HepG2 (cell line): Measurements from ENCODE around the gene RREB1. TPM values are rescaled to one million over a fixed set of nuclear protein-coding genes. Genes with fewer than 3 reads are reported as not detected.

Experiments used
- ATAC-seq: fragments of 200-7000 bp; cut with Tn5 transposase; 3 replicates; pipeline ENCODE4 v1.9.1; 2020; ENCODE audit warnings: mild to moderate bottlenecking, moderate library complexity
- BruUV-seq: library from RNA; stranded (reverse); fragments of 400-500 nt; replicated peaks from 2 replicates; lab custom pipeline; 2021; lab: Mats Ljungman, UMichigan
- CTCF ChIA-PET: fragments of 300-600 bp; formaldehyde crosslinking; extraction: SDS; loops from one replicate; lab custom pipeline; 2021; ENCODE audit warnings: low total read pairs, inconsistent platforms, low intra/inter-chr PET ratio; lab: Yijun Ruan, JAX
- POLR2A ChIA-PET: fragments of 350-600 bp; sonication (Branson Sonifier 250); formaldehyde crosslinking; loops from one replicate; lab custom pipeline; 2020; ENCODE audit warnings: antibody characterized with exemption, inconsistent platforms; lab: Yijun Ruan, JAX
- DNase-seq: peaks from one replicate; pipeline ENCODE4 v3.0.0-alpha.2; 2015; ENCODE audit warnings: low spot score
- FAIRE-seq: peaks from 3 replicates; lab custom pipeline; 2011; peaks lifted over from hg19 to GRCh38; lab: Jason Lieb, UNC
- H2AFZ ChIP-seq: one replicate; pipeline ENCODE4 v1.6.1; 2011; ENCODE audit warnings: low read length, inconsistent platforms
- H3K27ac ChIP-seq: fragments of 300-600 bp; 3 replicates; pipeline ENCODE4 v1.8.0; 2011; ENCODE audit warnings: mixed run types, mild to moderate bottlenecking, mixed read lengths, low read length, inconsistent platforms; ENCODE audit not compliant: insufficient read depth; ENCODE audit errors: extremely low read length
- H3K27me3 ChIP-seq, 2 experiments: fragments of 200-600 bp in 1 of 2; 2 replicates in 1 of 2; 3 replicates in 1 of 2; pipeline versions ENCODE4 v1.6.0 to v1.8.0; 2011; ENCODE audit warnings: low read length in 2 of 2, mild to moderate bottlenecking in 2 of 2, moderate library complexity in 2 of 2, inconsistent platforms in 1 of 2; ENCODE audit not compliant: insufficient read depth in 2 of 2, control insufficient read depth in 1 of 2
- H3K36me3 ChIP-seq, 2 experiments: fragments of 200-600 bp in 1 of 2; replicated peaks in 1 of 2; 2 replicates in 1 of 2; 3 replicates in 1 of 2; pipeline versions ENCODE4 v1.5.1 to v1.8.0; 2011; ENCODE audit warnings: low read length in 2 of 2, inconsistent platforms in 1 of 2; ENCODE audit not compliant: insufficient read depth in 2 of 2, control insufficient read depth in 1 of 2
- H3K4me1 ChIP-seq: 2 replicates; pipeline ENCODE4 v1.5.1; 2012; ENCODE audit warnings: low read length, inconsistent platforms; ENCODE audit not compliant: insufficient read depth
- H3K4me2 ChIP-seq: 2 replicates; pipeline ENCODE4 v1.6.0; 2011; ENCODE audit warnings: low read depth, low read length, inconsistent platforms
- H3K4me3 ChIP-seq, 3 experiments: fragments of 200-600 bp in 1 of 3; sonication (generic), shearing (Covaris generic) in 1 of 3; replicated peaks in 1 of 3; 2 replicates each; pipeline ENCODE4 v1.5.1; 2011 to 2016; ENCODE audit warnings: low read length in 3 of 3, inconsistent platforms in 2 of 3, low read depth in 2 of 3, mild to moderate bottlenecking in 2 of 3, control low read depth in 1 of 3, mixed read lengths in 1 of 3; ENCODE audit not compliant: insufficient read depth in 1 of 3
- H3K79me2 ChIP-seq: one replicate; pipeline ENCODE4 v1.6.1; 2011; ENCODE audit warnings: low read length, inconsistent platforms; ENCODE audit not compliant: insufficient read depth
- H3K9ac ChIP-seq: 2 replicates; pipeline ENCODE4 v1.6.0; 2011; ENCODE audit warnings: mild to moderate bottlenecking, low read depth, low read length, inconsistent platforms; ENCODE audit not compliant: insufficient read depth
- H3K9me3 ChIP-seq: 2 replicates; pipeline ENCODE4 v1.5.1; 2012; ENCODE audit warnings: mild to moderate bottlenecking, low read length
- H4K20me1 ChIP-seq: 2 replicates; pipeline ENCODE4 v1.6.0; 2011; ENCODE audit warnings: inconsistent platforms, mild to moderate bottlenecking, low read length, moderate library complexity; ENCODE audit not compliant: insufficient read depth
- ASH2L ChIP-seq: fragments of 300-600, 200-600 bp; sonication (generic); IDR thresholded peaks from 2 replicates; pipeline ENCODE4 v1.7.0; 2017; ENCODE audit warnings: low read depth, mild to moderate bottlenecking, moderate library complexity, mixed read lengths, low read length; ENCODE audit not compliant: insufficient read length
- CHD4 ChIP-seq: fragments of 200-600 bp; sonication (generic); IDR thresholded peaks from 2 replicates; pipeline ENCODE4 v1.7.0; 2017; ENCODE audit warnings: mild to moderate bottlenecking, low read length, borderline replicate concordance
- DNMT3B ChIP-seq: conservative IDR thresholded peaks from 2 replicates; pipeline ENCODE4 v1.6.1; 2016; ENCODE audit warnings: missing biosample characterization, control low read depth
- FOXA1 ChIP-seq, 2 experiments: fragments of 450-650 bp in 1 of 2; sonication (generic) in 1 of 2; formaldehyde crosslinking in 1 of 2; IDR thresholded peaks; 2 replicates each; pipeline versions ENCODE4 v1.4.0 to v1.6.1; 2016 to 2020; ENCODE audit warnings: missing genetic modification reagents in 1 of 2
- GLI4 ChIP-seq: sonication (generic); formaldehyde crosslinking; IDR thresholded peaks from 2 replicates; pipeline ENCODE4 v1.5.1; 2020; ENCODE audit warnings: missing genetic modification reagents, mild to moderate bottlenecking, moderate library complexity, borderline replicate concordance
- RCOR2 ChIP-seq: IDR thresholded peaks from 2 replicates; pipeline ENCODE4 v1.6.1; 2016; ENCODE audit warnings: missing biosample characterization, missing genetic modification reagents
- RFX5 ChIP-seq: IDR thresholded peaks from 2 replicates; pipeline ENCODE4 v1.6.1; 2011; ENCODE audit warnings: low read depth, low read length, improper control_type of control experiment
- STAG1 ChIP-seq: sonication (generic); formaldehyde crosslinking; IDR thresholded peaks from 2 replicates; pipeline ENCODE4 v1.4.0; 2020; ENCODE audit warnings: missing genetic modification reagents
- THYN1 ChIP-seq: sonication (generic); formaldehyde crosslinking; IDR thresholded peaks from 2 replicates; pipeline ENCODE4 v1.8.1; 2023; ENCODE audit warnings: low read depth, mild to moderate bottlenecking, moderate library complexity, missing genetic modification reagents, borderline replicate concordance
- TSC22D2 ChIP-seq: sonication (generic); formaldehyde crosslinking; IDR thresholded peaks from 2 replicates; pipeline ENCODE4 v1.5.1; 2020; ENCODE audit warnings: missing genetic modification reagents, mild to moderate bottlenecking, borderline replicate concordance
- ZNF12 ChIP-seq: sonication (generic); formaldehyde crosslinking; IDR thresholded peaks from 2 replicates; pipeline ENCODE4 v1.5.0; 2020; ENCODE audit warnings: missing genetic modification reagents
- ZNF264 ChIP-seq: sonication (generic); formaldehyde crosslinking; IDR thresholded peaks from 2 replicates; pipeline ENCODE4 v1.4.0; 2020; ENCODE audit warnings: missing genetic modification reagents
- ZNF460 ChIP-seq: sonication (generic); formaldehyde crosslinking; IDR thresholded peaks from 2 replicates; pipeline ENCODE4 v1.5.1; 2020; ENCODE audit warnings: missing genetic modification reagents, mild to moderate bottlenecking, borderline replicate concordance
- ZNF749 ChIP-seq: sonication (generic); formaldehyde crosslinking; IDR thresholded peaks from 2 replicates; pipeline ENCODE4 v1.8.0; 2022; ENCODE audit warnings: mild to moderate bottlenecking, missing genetic modification reagents, moderate library complexity, borderline replicate concordance
- ZNF839 ChIP-seq: sonication (generic); formaldehyde crosslinking; IDR thresholded peaks from 2 replicates; pipeline ENCODE4 v1.4.0; 2020; ENCODE audit warnings: missing genetic modification reagents, mild to moderate bottlenecking, borderline replicate concordance
- ZNF879 ChIP-seq: sonication (generic); formaldehyde crosslinking; IDR thresholded peaks from 2 replicates; pipeline ENCODE4 v1.8.1; 2023; ENCODE audit warnings: missing genetic modification reagents
- WGBS: methylation state at CpG from one replicate; pipeline ENCODE4 v1.1.6; 2017; ENCODE audit warnings: low lambda C conversion rate; 5-methylcytosine and 5-hydroxymethylcytosine counted together
- in situ Hi-C: cut with HindIII; loops from 2 replicates; pipeline ENCODE4 v1.10.0; 2017; ENCODE audit warnings: low pct_unique_long_range_greater_than_20kb; ENCODE audit not compliant: extremely low pct_ligation_motif_present
- intact Hi-C: fragments of 100-400 bp; cut with micrococcal nuclease; formaldehyde crosslinking; loops from one replicate; pipeline ENCODE4 v1.10.0; 2022; ENCODE audit not compliant: unreplicated experiment
- polyA plus RNA-seq, 8 experiments: library from polyadenylated mRNA; depleted of rRNA in 3 of 8; stranded (reverse) in 7 of 8; unstranded in 1 of 8; fragments of >200 nt; fragmentation: Illumina TruSeq in 4 of 8; extraction: Trizol in 4 of 8; gene quantifications; 2 replicates each; pipeline versions ENCODE4 v1.2.1 to v1.2.3, GENCODE V29; 2011 to 2016; ENCODE audit warnings: low read depth in 4 of 8, missing spikeins in 1 of 8, mixed read lengths in 1 of 8; ENCODE audit not compliant: insufficient read depth in 1 of 8
- total RNA-seq, 5 experiments: library from RNA; depleted of rRNA; stranded (reverse); fragments of >200 nt; fragmentation: Illumina TruSeq; extraction: Trizol; gene quantifications; 2 replicates each; pipeline ENCODE4 v1.2.3, GENCODE V29; 2016; ENCODE audit warnings: low read depth in 1 of 5

The RREB1 gene
- total and polyA plus RNA-seq, 2 of the 13 experiments (the other 11 are each of a cell fraction or from before 2014, with no cell fraction given), result 6.1 to 23.2 TPM

- TF ChIP-seq GLI4 (CRISPR knock-in tag) (no peak), ZNF749 (CRISPR knock-in tag) (no peak), DNMT3B (no peak), STAG1 (CRISPR knock-in tag) (peak; percentile 52; the same call in 1 of the 2 replicates)
- TF ChIP-seq, all 625 proteins: peak for 14
Measured at GRCh38 chr6:7157752-7158616, 50.2 kb downstream of the RREB1 start (continued).

GRCh38 chr6:7159790-7160525 lies 52.2 kb downstream of the RREB1 start:
- Histone ChIP-seq H3K27me3 (no peaks in the 10 kb centered on the region), H3K4me2 (peak overlapping the region; percentile 40), H3K4me1 (peaks cover 100% of the 10 kb centered on the region), H3K4me3 (no peak overlapping the region), H2AFZ (no peak overlapping the region), H3K9ac (peak overlapping the region; percentile 25), H3K27ac (peak overlapping the region; percentile 88), H3K79me2 (peaks cover 92% of the 10 kb centered on the region), H4K20me1 (no peaks in the 10 kb centered on the region; the same call in 1 of the 2 replicates), H3K36me3 (peaks cover 0 to 7% of the 10 kb centered on the region in 2 experiments; a peak in 2 of 5 replicates), H3K9me3 (no peaks in the 10 kb centered on the region)
- peak; percentile 18 for ATAC-seq
- ChIA-PET CTCF (no interaction called here), POLR2A (interaction anchor here (0.6 to 2.1 kb wide), 12 partner anchors 8 to 1923 kb away, joined by 3 to 13 read pairs (median 4); partner anchors contain the start of gene RREB1)
- peak; percentile 38 for DNase-seq
- BruUV-seq, result no TSS peak
- in situ Hi-C loops, result no loop called here
- FAIRE-seq, result no peak
- WGBS, result 49% methylated on average over 4 of the region's 4 CpGs
- intact Hi-C loops, result loop anchor here (1.0 to 10.0 kb wide), 5 partner anchors 9 to 385 kb away; partner anchors contain the start of genes DSP and RREB1
- TF ChIP-seq ZNF460 (CRISPR knock-in tag), result no peak
- no peak for TF ChIP-seq ZNF12 (CRISPR knock-in tag)
- no peak for TF ChIP-seq FOXA1 (IDR thresholded peaks at IDR 0.05)
- no peak for TF ChIP-seq FOXA1 (CRISPR knock-in tag; IDR thresholded peaks at IDR 0.05)
- TF ChIP-seq CHD4, result peak; percentile 65; the same call in 1 of the 2 replicates
- 0 out of 2 replicates have a peak, but pooled peaks have one; percentile 34 for TF ChIP-seq TSC22D2 (CRISPR knock-in tag)
- no peak for TF ChIP-seq ZNF839 (CRISPR knock-in tag)
- TF ChIP-seq THYN1 (CRISPR knock-in tag), result 0 out of 2 replicates have a peak, but pooled peaks have one; percentile 55
- TF ChIP-seq RFX5, result no peak
- no peak for TF ChIP-seq ASH2L
- no peak for TF ChIP-seq ZNF879 (CRISPR knock-in tag)
- no peak for TF ChIP-seq RCOR2 (CRISPR knock-in tag)
- TF ChIP-seq ZNF264 (CRISPR knock-in tag), result no peak
